Endothelial cell of umbilical vein (primary cell): Measurements from ENCODE around the gene RPL18. TPM values are rescaled to one million over a fixed set of nuclear protein-coding genes. Genes with fewer than 3 reads are reported as not detected.

ENCODE experiments used
- BruUV-seq: library from RNA; stranded (reverse); fragments of 400-500 nt; replicated peaks from 2 replicates; lab custom pipeline; 2021; lab: Mats Ljungman, UMichigan
- CTCF ChIA-PET: fragments of 300-600, 350-600 bp; sonication (Branson Sonifier 250); formaldehyde crosslinking; loops from one replicate; lab custom pipeline; 2021; ENCODE audit warnings: antibody characterized with exemption, inconsistent platforms; lab: Charles Lee
- POLR2A ChIA-PET: fragments of 300-600, 350-600 bp; sonication (Branson Sonifier 250); formaldehyde crosslinking; loops from one replicate; lab custom pipeline; 2021; ENCODE audit warnings: antibody characterized with exemption, inconsistent platforms; lab: Charles Lee
- DNase-seq: peaks from one replicate; pipeline ENCODE4 v3.0.0-alpha.2; 2011; ENCODE audit warnings: low read depth, low spot score
- FAIRE-seq: peaks from 2 replicates; lab custom pipeline; 2011; peaks lifted over from hg19 to GRCh38; lab: Jason Lieb, UNC
- H2AFZ ChIP-seq: 2 replicates; pipeline ENCODE4 v1.6.0; 2012; ENCODE audit warnings: low read depth, low read length, control low read depth, inconsistent platforms
- H3K27ac ChIP-seq: 2 replicates; pipeline ENCODE4 v1.5.1; 2011; ENCODE audit warnings: low read depth, mild to moderate bottlenecking, control low read depth, low read length, moderate library complexity; ENCODE audit not compliant: insufficient read depth
- H3K27me3 ChIP-seq, 2 experiments: 2 replicates each; pipeline versions ENCODE4 v1.6.0 to v1.6.1; 2011; ENCODE audit warnings: low read length in 2 of 2, mixed read lengths in 1 of 2; ENCODE audit not compliant: control insufficient read depth in 2 of 2, insufficient read depth in 2 of 2
- H3K36me3 ChIP-seq, 2 experiments: 2 replicates in 1 of 2; 3 replicates in 1 of 2; pipeline ENCODE4 v1.5.1; 2011; ENCODE audit warnings: low read length in 2 of 2, mild to moderate bottlenecking in 1 of 2, moderate library complexity in 1 of 2; ENCODE audit not compliant: control insufficient read depth in 2 of 2, insufficient read depth in 2 of 2; ENCODE audit errors: extremely low read depth in 1 of 2
- H3K4me1 ChIP-seq: 3 replicates; pipeline ENCODE4 v1.5.1; 2011; ENCODE audit warnings: mild to moderate bottlenecking, low read length; ENCODE audit not compliant: control insufficient read depth, insufficient read depth; ENCODE audit errors: extremely low read depth
- H3K4me2 ChIP-seq: 2 replicates; pipeline ENCODE4 v1.6.1; 2011; ENCODE audit warnings: low read length, control low read depth, mixed read lengths; ENCODE audit not compliant: insufficient read depth
- H3K4me3 ChIP-seq, 3 experiments: fragments of 200-600 bp in 1 of 3; sonication (generic), shearing (Covaris generic) in 1 of 3; replicated peaks in 1 of 3; 2 replicates each; pipeline ENCODE4 v1.5.1; 2011 to 2016; ENCODE audit warnings: control low read depth in 3 of 3, low read length in 3 of 3, mild to moderate bottlenecking in 2 of 3, inconsistent platforms in 1 of 3, low read depth in 1 of 3, moderate library complexity in 1 of 3; ENCODE audit not compliant: insufficient read depth in 1 of 3
- H3K79me2 ChIP-seq: 2 replicates; pipeline ENCODE4 v1.6.0; 2012; ENCODE audit warnings: low read length, inconsistent platforms; ENCODE audit not compliant: control insufficient read depth, insufficient read depth
- H3K9ac ChIP-seq: replicated peaks from 2 replicates; pipeline ENCODE3; 2011; ENCODE audit warnings: low read length, control low read depth; ENCODE audit not compliant: insufficient read depth; ENCODE audit errors: extremely low read depth
- H3K9me1 ChIP-seq: replicated peaks from 3 replicates; pipeline ENCODE4 v1.6.0; 2011; ENCODE audit warnings: mild to moderate bottlenecking, low read length; ENCODE audit not compliant: control insufficient read depth, insufficient read depth; ENCODE audit errors: extremely low read depth
- H3K9me3 ChIP-seq: replicated peaks from 2 replicates; pipeline ENCODE4 v1.5.1; 2012; ENCODE audit warnings: low read length, inconsistent platforms; ENCODE audit not compliant: control insufficient read depth, insufficient read depth
- H4K20me1 ChIP-seq: replicated peaks from 2 replicates; pipeline ENCODE3; 2011; ENCODE audit warnings: mild to moderate bottlenecking, low read length; ENCODE audit not compliant: control insufficient read depth, insufficient read depth; ENCODE audit errors: extremely low read depth
- CTCF ChIP-seq, 2 donors: IDR thresholded peaks; 1 replicate in 1 of 2; 2 replicates in 1 of 2; pipeline ENCODE4 v1.5.1; 2011; ENCODE audit warnings: low read length in 2 of 2, mild to moderate bottlenecking in 2 of 2, moderate library complexity in 2 of 2, control low read depth in 1 of 2, inconsistent platforms in 1 of 2, low read depth in 1 of 2; ENCODE audit not compliant: insufficient read depth in 1 of 2; ENCODE audit errors: extremely low read depth in 1 of 2
- EZH2 ChIP-seq: IDR thresholded peaks from 2 replicates; pipeline ENCODE4 v1.6.1; 2012; ENCODE audit warnings: borderline replicate concordance, low read depth, mild to moderate bottlenecking, moderate library complexity, low read length, inconsistent platforms; ENCODE audit not compliant: severe bottlenecking
- FOS ChIP-seq: IDR thresholded peaks from 2 replicates; pipeline ENCODE4 v1.6.1; 2011; ENCODE audit warnings: mild to moderate bottlenecking, low read length, moderate library complexity, borderline replicate concordance; ENCODE audit not compliant: insufficient read depth
- GATA2 ChIP-seq: IDR thresholded peaks from 2 replicates; pipeline ENCODE4 v1.7.0; 2011; ENCODE audit warnings: low read depth, mild to moderate bottlenecking, moderate library complexity, mixed read lengths, low read length; ENCODE audit not compliant: insufficient read length, insufficient read depth
- JUN ChIP-seq: IDR thresholded peaks from 2 replicates; pipeline ENCODE4 v1.6.1; 2011; ENCODE audit warnings: borderline replicate concordance, low read depth; ENCODE audit not compliant: insufficient read length, insufficient read depth
- MAX ChIP-seq: IDR thresholded peaks from 2 replicates; pipeline ENCODE4 v1.6.1; 2011; ENCODE audit not compliant: insufficient read depth, insufficient read length
- MYC ChIP-seq: IDR thresholded peaks from one replicate; pipeline ENCODE4 v1.6.1; 2011; ENCODE audit warnings: mild to moderate bottlenecking, low read depth, low read length
- POLR2A ChIP-seq: IDR thresholded peaks from 2 replicates; pipeline ENCODE4 v1.6.1; 2012; ENCODE audit warnings: low read depth, mild to moderate bottlenecking, control low read depth, low read length
- POLR2AphosphoS5 ChIP-seq: IDR thresholded peaks from 2 replicates; pipeline ENCODE4 v1.6.1; 2012; ENCODE audit warnings: low read depth, mild to moderate bottlenecking, control low read depth, low read length, moderate library complexity; ENCODE audit not compliant: insufficient read depth
- dilution Hi-C: fragments of 300-500 bp; cut with MboI; formaldehyde crosslinking; loops from one replicate; pipeline ENCODE4 v1.15.0; 2019; ENCODE audit warnings: low sequenced_read_pairs; ENCODE audit not compliant: extremely low pct_ligation_motif_present
- intact Hi-C: fragments of 100-400 bp; cut with micrococcal nuclease; formaldehyde crosslinking; loops from one replicate; pipeline ENCODE4 v1.10.0; 2022
- polyA plus RNA-seq, 4 experiments: library from polyadenylated mRNA; depleted of rRNA in 3 of 4; stranded (reverse) in 3 of 4; unstranded in 1 of 4; fragments of >200 nt; gene quantifications; 2 replicates each; pipeline versions ENCODE4 v1.2.1 to v1.2.3, GENCODE V29; 2011 to 2012; ENCODE audit warnings: missing spikeins in 1 of 4
- total RNA-seq: library from RNA; stranded (reverse); gene quantifications from 2 replicates; pipeline ENCODE4 v1.2.3, GENCODE V29; 2021

Gene RPL18
- total and polyA plus RNA-seq, 2 donors (not counting 3 experiments of a cell fraction or from before 2014, with no cell fraction given), result 1,407 to 2,154 TPM

GRCh38 chr19:48603449-48603848, 15.5 kb downstream of the RPL18 start:
- DNase-seq, result no peak
- dilution Hi-C loops (no loop called here), intact Hi-C loops (no loop called here)
- ChIA-PET CTCF (no interaction called here), POLR2A (no interaction called here)
- H3K4me2 ChIP-seq, result no peak overlapping the region
- H3K9ac ChIP-seq, result no peak overlapping the region
- no peaks in the 10 kb centered on the region for H3K9me1 ChIP-seq
- no peaks in the 10 kb centered on the region for H3K36me3 ChIP-seq
- no peaks in the 10 kb centered on the region for H4K20me1 ChIP-seq
- H3K27me3 ChIP-seq, result no peaks in the 10 kb centered on the region
- H3K4me1 ChIP-seq, result no peaks in the 10 kb centered on the region
- no peak overlapping the region for H3K4me3 ChIP-seq
- no peaks in the 10 kb centered on the region for H3K9me3 ChIP-seq
- no TSS peak for BruUV-seq
- H2AFZ ChIP-seq, result no peak overlapping the region
- H3K79me2 ChIP-seq, result no peaks in the 10 kb centered on the region
- H3K27ac ChIP-seq, result no peak overlapping the region
- FAIRE-seq, result no peak
- TF ChIP-seq POLR2AphosphoS5, result no peak
- no peak for TF ChIP-seq MYC
- TF ChIP-seq FOS, result no peak
- no peak for TF ChIP-seq EZH2
- no peak for TF ChIP-seq GATA2
- TF ChIP-seq CTCF (IDR thresholded peaks at IDR 0.05; ENCODE audit: extremely low read depth in 1 of 2, insufficient read depth in 1 of 2, low read depth in 1 of 2, low read length in 2 of 2), result no peak
- no peak for TF ChIP-seq JUN
- TF ChIP-seq MAX, result no peak
- no peak for TF ChIP-seq POLR2A
